PC-9 (cell line): ENCODE results near the gene AASDHPPT.

ENCODE experiments used
- CTCF ChIP-seq: fragments of 200-600 bp; sonication (generic); conservative IDR thresholded peaks from 2 replicates; pipeline ENCODE4 v1.6.1; 2017; ENCODE audit warnings: mixed run types, antibody characterized with exemption, mild to moderate bottlenecking, moderate library complexity
- EZH2 ChIP-seq: fragments of 200-600 bp; sonication (generic); IDR thresholded peaks from 2 replicates; pipeline ENCODE4 v1.8.0; 2017; ENCODE audit warnings: antibody characterized with exemption, low read depth

GRCh38 chr11:106132582-106133354 is 55.3 kb downstream of the AASDHPPT start:
- TF ChIP-seq EZH2 = no peak
- TF ChIP-seq CTCF = no peak
